ENCODE results near the gene IMP3.
A peak's percentile ranks its signal among the peaks of the same experiment; 100 is the strongest.
"Not testable (repeated sequence)": the region's sequence is repeated elsewhere in the genome, so short reads cannot be mapped to it uniquely, and the experiment has no call there.

Gene IMP3, protein sequence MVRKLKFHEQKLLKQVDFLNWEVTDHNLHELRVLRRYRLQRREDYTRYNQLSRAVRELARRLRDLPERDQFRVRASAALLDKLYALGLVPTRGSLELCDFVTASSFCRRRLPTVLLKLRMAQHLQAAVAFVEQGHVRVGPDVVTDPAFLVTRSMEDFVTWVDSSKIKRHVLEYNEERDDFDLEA

DNA sequence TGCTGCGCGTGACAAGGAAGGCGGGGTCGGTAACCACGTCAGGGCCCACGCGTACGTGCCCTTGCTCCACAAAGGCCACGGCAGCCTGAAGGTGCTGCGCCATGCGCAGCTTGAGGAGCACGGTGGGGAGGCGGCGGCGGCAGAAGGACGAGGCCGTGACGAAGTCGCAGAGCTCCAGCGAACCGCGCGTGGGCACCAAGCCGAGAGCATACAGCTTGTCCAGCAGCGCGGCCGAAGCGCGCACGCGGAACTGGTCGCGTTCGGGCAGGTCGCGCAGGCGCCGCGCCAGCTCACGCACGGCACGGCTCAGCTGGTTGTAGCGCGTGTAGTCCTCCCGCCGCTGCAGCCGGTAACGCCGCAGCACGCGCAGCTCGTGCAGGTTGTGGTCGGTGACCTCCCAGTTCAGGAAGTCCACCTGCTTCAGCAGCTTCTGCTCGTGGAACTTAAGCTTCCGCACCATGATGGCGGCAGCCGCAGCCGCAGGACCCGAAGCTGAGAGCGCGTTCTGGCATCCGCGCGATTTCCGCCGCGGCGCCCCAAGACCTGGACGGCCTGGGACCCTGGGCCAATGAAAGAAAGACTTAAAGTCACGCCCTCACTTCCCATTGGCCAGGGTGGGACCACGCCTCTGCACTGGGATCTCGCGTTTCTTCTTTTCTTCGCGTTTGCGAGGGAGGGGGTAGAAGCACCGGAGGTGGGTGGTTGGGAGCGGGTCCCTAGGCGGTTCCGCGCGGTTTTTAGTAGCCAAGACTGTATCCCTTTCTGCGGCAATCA is at the start of gene IMP3:
Gene IMP3, minus strand, starts transcription at position 516 of the 774 bp plus-strand sequence. Its CDS starts 56 bp downstream, at position 460.
- DNase-seq (ENCODE audit: low spot score): peak; percentile 98

DNA sequence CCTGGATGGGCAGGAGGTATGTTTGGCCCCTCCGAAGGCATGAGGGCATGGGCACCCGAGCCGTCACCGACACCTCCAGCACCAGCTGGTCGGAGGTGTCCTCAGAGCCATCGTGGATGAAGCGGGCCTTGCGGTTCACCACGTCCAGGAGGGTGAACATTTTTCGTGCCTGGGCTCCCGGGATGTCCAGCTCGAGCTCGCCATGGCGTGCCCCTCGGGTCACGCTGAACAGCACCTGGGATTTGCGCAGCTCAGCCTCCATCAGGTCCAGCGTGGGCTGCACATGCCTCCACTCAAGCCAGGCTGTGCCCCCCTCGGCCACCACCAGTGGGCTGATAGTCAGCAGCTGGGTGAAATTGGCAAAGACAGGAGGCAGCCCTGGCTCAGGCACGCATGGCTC is 49.4 kb upstream of the IMP3 start:
- not testable (repeated sequence) for DNase-seq (ENCODE audit: low spot score)

DNA sequence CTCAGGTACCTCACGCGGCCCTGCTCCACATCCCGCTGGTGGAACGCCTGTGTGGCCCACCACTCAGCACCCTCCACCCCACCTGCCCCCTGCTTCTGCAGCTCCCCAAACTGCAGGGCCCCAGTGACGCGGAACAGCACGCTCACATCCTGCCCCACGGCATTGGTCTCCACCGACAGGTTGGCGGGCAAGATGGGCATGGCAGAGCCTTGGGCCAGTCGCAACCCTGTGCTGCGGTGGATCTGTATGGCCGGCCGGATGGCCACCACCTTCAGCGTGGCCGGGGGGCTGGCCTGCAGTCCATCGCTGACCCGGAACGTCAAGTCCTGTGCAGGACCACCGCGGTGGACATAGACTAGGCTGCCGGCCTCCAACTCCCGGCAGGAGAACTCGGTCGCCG is 48.8 kb upstream of the IMP3 start:
- DNase-seq (ENCODE audit: low spot score): no peak

DNA sequence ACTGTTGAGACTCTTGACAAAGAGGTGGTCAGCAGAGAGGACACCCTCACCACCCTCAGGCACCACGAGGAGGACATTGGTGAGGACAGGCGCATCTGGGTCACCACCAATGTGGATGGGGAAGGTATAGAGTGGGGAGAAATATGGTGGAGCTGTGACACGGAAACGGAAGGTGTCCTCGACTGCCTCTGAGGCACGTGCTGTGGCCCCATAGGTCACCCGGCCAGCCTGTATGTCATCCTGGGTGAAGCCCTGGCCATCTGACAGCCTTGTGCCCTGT is 48.2 kb upstream of the IMP3 start:
- DNase-seq (ENCODE audit: low spot score): no peak

DNA sequence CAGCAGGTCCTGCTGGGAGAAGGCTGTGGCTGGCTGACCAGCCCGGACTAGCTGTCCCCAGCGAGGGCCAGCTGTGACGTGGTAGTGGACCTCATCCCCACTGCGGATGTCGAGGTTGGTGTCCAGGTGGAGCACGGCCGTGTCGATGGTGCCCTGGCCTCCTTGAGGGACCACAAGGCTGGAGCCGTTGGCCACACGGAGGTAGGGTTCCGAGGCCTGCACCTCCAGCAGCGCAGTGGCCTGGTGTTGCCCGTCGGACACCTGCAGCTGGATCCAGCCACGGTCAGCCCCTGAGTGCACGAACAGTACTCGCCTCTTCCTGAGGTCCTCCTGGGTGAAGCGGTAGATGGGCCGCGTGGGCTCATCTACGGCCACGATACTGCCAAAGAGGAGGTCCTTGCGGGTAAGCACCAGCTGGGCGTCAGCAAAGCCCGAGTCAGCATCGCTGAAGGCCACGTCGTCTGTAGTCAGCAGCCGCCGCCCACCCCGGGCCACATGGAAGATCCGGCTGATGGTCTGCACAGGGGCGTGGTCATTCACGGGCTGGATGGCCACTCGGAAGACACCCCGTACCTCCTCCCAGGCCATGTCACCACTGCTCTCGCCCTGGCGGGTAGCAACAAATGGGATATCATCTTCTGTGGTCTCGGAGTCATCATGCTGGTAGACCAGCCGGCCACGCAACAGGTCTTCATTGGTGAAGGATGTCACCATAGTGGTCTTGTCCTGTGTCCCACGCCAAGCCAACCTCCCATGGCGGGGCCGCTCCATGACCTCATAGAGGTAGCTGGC is 47.7 kb upstream of the IMP3 start:
- DNase-seq (ENCODE audit: low spot score): no peak

DNA sequence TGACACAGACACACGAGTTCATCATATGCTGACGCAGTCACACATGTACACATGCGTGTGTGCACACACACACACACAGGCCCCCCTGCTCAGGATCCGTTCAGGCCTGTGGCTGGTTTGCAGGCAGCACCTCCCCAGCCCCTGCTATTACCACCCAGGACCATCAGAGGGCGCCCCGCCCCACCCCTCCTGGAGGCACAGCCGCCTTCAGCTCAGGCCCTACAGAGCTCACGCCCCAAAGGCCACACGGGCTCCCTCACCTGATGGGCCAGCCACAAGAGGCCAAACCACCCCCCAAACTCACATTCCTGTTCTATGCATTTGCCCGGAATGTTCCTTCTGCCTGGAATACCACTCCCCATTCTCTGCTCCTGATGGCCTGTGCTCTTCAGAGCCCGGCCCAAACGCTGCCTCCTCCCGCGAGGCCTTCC is 46.2 kb upstream of the IMP3 start:
- DNase-seq (ENCODE audit: low spot score): not testable (repeated sequence)

DNA sequence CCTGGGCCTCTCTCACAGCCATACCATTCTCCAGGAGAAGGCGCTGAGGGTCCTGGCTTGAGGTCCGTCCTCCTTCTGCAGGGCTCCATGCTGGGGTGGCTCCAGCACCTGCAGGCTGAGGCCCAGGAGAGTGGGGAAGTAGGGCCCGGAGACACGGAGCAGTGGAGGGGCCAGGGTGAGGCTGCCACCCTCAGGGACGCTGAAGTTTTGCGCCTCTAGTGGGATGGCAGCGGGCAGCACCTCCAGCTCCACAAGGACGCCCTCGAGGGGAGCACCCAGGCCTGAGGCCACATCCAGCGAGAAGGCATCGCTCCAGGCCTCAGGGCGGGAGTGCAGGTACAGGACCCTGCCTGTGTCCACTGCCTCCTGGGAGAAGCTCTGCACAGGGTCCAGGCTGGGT is 45.2 kb upstream of the IMP3 start:
- DNase-seq (ENCODE audit: low spot score): no peak

DNA sequence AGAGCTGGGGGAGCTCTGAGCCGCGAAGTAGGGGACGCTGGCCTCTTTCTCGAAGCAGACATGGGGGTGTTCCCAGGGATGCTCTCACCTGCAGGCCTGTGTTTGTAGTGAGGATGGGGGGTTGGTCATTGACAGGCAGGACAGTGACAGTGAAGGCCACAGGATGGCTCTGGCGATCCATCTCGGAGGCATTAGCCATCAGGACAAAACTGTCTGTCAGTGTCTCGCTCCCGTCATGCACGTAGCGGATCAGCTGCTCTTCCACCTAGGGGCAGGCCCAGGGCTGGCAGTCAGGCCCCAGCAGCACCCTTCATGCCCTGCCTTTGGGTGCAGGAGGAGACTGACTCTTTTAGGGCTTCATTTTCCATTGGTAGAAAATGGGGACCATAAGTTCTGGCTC is 44.6 kb upstream of the IMP3 start:
- DNase-seq (ENCODE audit: low spot score): no peak

DNA sequence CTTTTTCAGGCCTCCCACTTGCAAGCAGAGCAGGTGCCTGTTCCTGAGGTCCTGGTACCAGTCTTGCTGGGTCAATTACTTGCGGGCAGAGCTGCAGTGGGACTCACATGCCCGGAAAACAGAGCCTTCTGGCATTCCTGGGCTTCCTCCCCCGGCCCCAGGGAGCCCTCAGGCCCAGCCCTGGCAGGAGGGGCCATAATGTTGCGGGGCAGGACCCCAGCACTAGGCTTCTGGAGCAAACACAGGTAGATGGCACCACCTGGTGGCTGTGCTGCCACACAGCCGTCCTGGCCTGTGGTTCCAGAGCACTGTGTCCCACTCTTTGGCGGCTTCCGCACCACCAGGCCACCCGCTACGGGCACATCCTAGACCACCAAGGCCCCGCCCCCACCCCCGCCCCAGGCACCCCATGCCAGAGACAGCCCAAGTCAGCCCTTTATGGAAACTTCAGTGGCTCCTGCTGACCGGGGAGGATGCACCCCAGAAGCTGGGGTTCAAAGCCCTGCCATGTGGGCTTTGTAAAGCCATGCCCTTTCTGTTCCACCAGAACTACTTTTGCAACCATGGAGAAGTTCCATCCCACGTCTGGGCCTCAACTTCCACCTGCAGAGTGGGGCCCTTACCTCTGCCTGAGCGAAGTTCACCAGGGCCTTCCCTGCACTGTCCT is 43.8 kb upstream of the IMP3 start:
- not testable (repeated sequence) for DNase-seq (ENCODE audit: low spot score)

DNA sequence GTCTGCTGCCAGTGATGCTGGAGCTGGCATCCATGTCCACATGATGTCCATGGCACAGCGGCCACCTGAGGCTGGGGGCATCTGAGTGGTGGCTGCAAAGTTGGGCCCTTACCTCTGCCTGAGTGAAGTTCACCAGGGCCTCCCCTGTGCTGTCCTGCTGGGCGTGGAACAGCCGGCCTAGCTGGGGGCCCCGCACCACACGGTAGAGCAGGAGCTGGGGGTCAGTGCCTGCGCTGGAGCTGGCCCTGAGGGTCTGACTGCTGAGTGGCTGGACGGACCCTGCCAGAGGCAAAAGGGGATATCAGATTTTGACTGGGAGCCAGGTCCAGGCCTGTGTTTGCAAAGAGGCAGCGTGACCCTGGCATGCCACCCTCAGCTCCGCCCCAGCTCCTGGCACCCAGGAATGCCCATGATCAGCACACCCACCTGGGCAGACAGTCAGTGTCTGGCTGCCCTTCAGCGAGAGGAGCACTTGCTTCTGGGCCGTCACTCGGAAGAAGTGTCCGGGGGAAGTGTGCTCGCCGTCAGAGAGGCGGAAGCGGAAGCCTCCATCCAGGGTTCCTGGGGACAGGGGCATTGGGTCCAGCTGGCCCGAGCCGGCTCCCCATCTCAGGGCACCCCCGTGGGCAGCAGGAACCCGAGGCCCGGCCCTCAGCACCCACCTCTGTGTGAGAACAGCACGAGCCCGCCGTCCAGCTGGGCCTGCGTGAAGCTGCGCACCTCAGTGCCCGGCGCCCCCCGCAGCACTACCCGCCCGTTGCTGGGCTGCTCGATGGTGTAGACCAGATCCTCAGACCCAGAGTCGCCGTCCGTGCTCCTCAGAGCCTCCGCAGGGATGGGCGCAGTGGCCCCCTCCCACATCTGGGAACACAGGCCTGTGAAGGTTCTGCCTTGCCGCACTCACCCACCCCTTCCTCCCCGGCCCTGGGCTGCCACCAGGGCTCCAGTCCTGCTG is 42.4 kb upstream of the IMP3 start:
- no peak for DNase-seq (ENCODE audit: low spot score)

DNA sequence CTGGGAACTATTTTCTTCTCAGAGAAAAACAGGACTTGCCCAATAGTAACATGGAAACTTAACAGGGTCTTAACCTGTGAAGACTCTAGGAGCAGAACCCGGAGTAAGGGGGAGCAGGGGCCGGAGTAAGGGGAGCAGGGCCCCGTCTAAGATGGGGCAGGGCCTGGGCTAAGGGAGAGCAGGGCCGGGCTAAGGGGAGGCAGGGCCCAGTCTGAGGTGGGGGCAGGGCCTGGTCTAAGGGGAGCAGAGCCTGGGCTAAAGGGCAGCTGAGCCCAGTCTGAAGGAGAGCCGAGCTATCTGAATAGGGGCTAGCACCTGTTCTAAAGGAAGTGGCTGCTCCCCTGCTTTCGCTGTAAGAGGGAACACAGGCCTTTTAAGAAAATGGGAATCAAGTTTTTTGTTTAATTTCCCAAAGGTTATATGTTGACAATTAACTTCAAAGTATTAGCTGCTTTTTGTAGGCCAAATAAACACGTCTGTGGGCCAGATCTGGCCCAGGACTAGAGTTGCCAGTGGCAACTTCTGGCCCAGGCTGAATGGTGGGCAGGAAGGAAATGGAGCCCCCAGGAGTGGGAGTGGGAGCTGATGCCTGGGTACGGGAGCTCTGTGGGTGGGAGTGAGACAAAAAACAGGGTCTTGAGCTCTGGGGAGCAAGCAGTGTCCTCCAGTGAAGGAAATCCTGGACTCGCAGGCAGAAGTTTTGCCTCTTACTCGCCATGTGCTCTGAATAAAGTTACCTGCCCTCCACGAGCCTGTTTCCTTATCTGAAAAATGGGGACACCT is 40.2 kb upstream of the IMP3 start:
- DNase-seq (ENCODE audit: low spot score): no peak

DNA sequence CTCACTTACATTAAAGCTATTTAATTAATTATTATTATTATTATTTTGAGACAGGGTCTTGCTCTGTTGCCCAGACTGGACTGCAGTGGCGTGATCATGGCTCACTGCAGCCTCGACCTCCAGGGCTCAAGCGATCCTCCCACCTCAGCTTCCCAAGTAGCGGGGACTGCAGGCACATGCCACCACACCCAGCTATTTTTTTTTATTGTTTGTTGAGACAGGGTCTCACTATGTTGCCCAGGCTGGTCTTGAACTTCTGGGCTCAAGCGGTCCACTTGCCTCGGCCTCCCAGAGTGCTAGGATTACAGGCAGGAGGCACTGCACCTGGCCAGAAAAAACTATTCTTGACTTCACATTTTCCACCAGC is 38.3 kb upstream of the IMP3 start:
- not testable (repeated sequence) for DNase-seq (ENCODE audit: low spot score)

DNA sequence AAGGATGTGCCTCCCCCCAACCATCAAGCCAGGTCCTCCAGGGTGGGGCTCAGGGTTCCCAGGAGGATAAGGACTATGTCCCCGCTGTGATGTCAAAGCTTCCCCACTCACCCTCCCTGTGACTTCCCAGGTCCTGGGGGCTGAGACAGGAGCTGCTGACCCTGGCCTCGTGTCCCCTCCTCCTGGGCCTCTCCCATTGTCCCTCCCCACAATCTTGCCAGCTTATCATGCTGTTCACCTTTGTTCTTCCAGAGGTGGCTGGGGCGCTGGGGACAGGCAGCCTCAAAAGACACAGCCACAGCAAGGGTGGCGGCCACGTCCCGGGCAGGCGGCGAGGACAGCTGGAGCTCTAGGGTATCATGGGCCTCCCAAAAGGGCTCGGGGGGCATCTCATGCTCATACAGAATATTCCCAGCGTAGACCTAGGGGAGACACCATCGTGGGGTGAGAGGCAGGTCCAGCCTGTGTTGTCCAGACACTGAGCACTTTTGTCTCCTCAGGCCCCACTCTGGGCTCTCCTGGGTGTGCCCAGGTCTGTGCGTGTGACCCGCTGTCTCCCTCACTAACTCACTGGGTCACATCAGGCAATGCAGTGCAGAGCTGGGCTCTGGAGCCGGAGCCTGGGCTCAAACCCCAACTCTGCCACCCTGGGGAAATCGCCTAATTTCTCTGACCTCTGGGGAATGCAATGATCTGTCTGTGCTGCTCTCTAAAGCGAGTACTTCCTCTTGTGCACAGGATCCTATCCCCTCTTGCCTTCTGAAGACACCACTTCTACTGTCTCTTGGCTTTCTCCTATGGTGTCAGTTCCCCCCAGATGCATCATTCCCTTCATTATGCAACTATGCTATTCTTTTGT is 37.7 kb upstream of the IMP3 start:
- DNase-seq (ENCODE audit: low spot score): no peak

DNA sequence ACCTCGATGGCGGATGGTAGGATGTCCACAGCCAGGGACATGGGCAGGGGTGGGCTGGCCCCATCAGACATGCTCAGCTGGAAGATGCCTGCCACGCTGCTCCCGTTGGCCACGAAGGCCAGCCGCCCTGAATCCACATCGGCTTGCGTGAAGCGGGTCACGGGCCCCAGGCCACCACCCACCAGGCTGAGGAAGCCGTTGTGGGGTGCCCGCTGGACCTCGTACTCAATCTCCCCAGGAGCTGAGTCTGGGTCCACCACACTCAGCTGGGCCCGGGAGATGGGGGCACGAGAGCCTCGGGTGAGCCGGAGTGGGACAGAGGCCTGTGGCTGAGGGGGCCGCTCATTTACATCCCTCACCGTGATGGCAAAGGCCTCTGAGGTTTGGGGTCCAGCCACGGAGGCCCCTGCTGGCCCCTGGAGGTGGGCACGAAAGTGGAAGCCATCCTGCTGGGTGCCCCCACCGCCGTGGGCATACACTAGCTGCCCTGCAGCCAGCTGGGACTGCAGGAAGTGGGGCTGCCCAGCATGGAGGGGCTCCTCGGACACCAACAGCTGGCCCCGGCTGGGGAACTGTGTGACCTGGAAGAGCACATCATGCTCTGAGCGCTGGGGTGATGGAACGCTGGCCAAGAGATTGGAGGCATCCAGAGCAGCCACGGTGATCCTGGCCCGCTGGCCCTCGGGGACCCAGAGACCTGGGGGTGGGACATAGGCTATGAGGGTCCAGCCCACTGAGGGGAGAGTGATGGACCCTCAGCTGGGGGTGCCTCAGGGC is 36.9 kb upstream of the IMP3 start:
- no peak for DNase-seq (ENCODE audit: low spot score)

DNA sequence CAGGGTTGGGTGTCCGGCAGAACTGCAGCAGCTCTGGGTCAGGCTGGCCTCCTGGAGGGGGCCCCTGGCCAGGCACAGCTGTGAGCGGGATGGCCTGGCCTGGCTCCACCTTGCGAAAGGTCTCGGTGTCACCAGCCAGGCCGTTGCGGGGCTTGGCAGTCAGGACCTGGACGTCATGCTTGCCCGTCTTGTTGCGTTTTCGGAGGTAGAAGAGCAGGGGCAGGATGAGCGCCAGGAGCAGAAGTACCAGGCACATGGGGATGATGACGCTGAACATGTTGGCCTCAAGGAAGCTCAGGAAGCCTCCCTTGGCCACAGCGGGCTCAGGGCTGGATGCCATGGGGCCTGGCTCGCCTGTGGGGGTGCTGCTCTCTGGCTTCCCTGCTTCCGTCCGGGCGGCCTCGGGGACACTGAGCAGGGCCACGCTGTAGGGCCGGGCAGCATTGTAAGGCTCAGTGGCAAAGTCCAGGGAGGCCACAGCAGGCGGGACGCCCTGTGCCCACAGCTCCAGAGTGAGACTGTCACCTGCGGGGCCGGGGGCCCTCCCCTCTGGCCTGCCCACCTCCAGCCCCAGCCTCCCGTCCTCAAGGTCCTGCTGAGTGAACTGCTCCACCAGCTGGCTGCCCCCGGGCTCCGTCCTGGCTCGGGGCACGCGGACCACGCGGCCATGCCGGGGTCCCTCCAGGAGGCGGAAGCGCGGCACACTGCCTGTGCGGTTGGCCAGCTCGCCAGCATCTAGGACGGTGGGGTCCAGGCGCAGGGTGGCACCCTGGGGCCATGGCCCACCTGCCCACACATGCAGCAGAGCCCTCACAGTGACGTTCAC is 35.8 kb upstream of the IMP3 start:
- no peak for DNase-seq (ENCODE audit: low spot score)

DNA sequence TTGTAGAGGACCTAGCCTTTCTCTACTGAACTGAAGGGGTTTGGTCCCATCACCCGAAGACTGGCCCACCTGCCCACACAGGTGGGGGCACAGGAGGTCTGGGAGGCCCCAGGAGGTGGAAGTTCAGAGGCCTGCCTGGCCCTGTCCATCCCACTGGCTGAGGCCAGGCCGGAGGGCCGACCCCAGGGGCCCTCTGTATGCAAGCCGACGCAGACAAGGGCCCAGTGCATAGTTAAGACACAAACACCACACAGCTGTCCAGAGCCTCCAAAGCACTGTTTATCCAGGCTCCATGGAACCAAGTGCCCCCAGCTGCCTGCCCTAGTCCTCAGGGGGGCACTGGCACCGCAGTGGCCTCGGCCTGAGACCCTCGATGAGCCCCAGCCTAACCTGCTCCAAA is 34.3 kb upstream of the IMP3 start:
- DNase-seq (ENCODE audit: low spot score): no peak

DNA sequence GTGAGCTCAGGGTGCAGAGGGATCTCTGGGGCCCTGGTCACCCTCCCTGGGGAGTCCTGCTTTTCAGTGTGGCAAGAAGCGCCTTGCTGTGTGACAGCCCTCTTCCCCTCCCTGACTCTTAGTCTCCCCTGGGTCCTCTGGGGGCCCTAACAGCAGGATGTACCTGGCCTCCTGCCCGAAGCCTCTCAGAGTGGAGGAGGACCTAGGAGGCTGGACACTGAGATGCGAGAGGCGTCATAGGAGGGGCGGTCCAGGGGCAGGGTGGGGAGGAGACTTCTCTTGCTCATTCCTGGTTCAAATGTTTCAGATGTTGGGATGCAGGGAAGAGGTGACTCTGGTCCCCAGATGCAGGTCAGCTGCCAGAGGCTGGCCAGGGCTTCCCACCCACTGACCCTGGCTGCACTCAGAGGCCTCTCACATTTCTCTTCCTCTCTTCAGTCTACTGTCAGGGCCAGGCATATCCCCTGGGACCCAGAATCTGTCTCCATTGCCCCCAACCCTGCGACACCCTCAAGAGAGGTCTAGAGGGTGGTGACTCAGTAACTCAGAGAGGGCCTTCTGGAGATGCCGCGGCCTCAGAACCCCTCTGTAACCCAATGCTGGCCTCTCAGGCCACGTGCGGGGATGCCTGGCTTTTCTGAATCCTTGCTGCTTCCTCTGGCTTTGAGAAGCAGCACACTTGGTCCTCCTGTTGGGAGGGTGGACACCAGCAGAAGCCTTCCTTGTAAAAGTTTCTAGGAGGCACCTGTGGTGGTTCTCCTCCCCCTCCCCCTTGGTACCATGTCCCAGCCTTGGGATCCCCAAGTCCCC is 33.6 kb upstream of the IMP3 start:
- DNase-seq (ENCODE audit: low spot score): peak; percentile 94
